LNCaP clone FGC (cell line): ENCODE results near the gene MICAL2.

Experiments
- DNase-seq: peaks from one replicate; pipeline ENCODE4 v3.0.0-alpha.2; 2011; ENCODE audit warnings: low read depth
- H3K4me3 ChIP-seq: 2 replicates; pipeline ENCODE4 v1.5.1; 2011; ENCODE audit warnings: mild to moderate bottlenecking, low read depth, low read length, control low read depth
- TF ChIP-seq, protein P1 (sequence below): IDR thresholded peaks from 2 replicates; pipeline ENCODE4 v1.5.1; 2012; ENCODE audit warnings: mild to moderate bottlenecking; ENCODE audit not compliant: control insufficient read depth, insufficient read depth; ENCODE audit errors: extremely low read depth

MICAL2 gene

DNA sequence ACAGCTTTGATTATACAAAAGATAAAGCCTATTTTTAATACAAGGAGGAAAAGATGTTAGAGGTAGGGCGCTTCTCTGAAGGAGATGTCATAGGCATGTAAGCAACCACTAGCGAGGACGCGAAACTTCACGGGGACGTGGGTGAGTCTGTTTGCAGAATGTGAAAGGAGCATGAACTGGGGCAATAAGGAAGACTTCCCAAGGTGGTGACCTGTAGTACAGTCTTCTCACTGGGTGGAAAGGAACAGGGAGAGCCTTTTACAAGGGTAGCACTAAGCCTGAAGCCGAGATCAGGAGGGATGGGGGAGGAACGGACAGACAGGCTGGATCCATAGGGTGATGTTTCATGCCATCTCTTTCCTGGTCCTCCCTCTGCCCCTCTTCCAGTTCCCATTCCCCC, 10.0 kb upstream of the MICAL2 start:
- no peak for DNase-seq
- TF ChIP-seq, protein P1, sequence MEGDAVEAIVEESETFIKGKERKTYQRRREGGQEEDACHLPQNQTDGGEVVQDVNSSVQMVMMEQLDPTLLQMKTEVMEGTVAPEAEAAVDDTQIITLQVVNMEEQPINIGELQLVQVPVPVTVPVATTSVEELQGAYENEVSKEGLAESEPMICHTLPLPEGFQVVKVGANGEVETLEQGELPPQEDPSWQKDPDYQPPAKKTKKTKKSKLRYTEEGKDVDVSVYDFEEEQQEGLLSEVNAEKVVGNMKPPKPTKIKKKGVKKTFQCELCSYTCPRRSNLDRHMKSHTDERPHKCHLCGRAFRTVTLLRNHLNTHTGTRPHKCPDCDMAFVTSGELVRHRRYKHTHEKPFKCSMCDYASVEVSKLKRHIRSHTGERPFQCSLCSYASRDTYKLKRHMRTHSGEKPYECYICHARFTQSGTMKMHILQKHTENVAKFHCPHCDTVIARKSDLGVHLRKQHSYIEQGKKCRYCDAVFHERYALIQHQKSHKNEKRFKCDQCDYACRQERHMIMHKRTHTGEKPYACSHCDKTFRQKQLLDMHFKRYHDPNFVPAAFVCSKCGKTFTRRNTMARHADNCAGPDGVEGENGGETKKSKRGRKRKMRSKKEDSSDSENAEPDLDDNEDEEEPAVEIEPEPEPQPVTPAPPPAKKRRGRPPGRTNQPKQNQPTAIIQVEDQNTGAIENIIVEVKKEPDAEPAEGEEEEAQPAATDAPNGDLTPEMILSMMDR, result no peak
- no peak overlapping the region for H3K4me3 ChIP-seq

DNA sequence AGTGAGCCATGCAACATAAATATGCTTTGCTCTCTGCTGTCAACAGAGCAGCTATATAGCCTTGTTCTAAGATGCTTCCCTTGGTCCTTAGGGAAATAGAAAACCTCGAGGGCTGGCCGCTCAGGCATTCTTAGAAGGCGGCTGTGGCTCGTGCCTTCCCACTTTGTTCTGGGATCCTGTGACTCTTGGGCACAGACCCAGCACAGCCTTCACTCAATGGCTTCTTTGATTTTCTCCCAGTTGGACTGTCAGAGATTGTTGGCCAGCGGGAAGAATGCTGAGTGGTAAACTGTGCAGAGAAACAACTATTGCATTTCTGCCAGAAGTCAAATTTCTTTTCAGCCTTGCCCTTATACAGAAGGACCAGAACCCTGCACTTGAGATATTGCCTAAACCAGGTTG, 9.5 kb upstream of the MICAL2 start:
- TF ChIP-seq, protein P1, result no peak
- no peak overlapping the region for H3K4me3 ChIP-seq
- no peak for DNase-seq

DNA sequence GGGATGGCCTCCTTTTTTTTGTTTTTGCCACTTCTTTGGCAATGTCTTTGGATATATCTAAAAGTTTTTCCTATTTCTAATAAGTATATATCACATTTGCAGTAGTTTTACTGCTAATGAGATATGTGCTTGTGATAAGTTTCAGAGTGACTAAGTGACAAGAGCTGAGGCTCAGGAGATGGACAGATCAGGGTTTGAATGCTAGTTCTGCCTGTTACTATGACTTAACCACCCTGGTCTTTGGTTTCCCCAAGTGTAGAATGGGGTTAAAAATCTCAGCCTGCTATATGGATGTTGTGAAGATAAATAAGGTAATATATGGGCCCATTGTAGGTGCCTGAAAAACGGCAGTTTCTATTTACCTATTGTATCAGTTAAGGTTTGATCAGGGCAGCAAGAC, 9.1 kb upstream of the MICAL2 start:
- TF ChIP-seq, protein P1, result no peak
- DNase-seq, result no peak
- no peak overlapping the region for H3K4me3 ChIP-seq

DNA sequence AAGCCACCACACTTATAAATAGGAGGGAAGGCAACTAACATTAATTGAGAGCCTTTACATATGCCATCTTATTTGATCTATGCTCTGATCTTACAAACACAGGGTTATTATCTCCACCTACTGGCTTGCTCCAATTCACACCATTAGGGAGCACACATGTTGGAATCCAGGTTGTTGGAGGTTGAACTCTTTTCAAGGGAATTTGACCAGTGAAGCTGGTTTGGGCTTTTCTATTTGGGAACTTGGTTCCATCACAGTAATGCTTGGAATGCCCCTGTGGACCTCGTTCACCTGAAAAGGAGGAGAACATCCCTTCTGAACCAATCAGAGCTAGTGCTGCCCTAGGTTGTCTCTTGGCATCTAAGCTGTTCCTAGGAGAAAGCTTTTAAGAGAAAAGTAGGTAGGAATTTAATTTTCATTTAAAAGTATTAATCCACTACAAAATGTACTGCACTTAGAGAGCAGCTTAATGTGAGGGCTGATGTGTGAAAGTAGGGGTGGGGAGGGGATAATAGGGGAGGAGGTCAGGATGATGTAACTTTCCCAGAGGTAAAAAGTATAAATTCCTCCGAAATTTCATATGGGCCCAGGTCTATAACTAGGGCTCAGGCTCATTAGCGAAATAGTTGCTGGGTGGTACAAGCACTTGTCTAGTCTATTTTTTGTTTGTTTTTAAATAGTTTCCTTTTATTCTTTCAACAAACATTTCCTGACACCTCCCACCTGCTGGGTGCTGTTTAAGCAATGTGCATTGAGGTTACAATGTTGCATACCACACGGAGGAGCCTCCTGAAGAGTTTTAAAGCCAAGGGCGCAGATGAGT, 7.6 kb upstream of the MICAL2 start:
- no peak for DNase-seq
- TF ChIP-seq, protein P1, result peak; percentile 32
- no peak overlapping the region for H3K4me3 ChIP-seq

DNA sequence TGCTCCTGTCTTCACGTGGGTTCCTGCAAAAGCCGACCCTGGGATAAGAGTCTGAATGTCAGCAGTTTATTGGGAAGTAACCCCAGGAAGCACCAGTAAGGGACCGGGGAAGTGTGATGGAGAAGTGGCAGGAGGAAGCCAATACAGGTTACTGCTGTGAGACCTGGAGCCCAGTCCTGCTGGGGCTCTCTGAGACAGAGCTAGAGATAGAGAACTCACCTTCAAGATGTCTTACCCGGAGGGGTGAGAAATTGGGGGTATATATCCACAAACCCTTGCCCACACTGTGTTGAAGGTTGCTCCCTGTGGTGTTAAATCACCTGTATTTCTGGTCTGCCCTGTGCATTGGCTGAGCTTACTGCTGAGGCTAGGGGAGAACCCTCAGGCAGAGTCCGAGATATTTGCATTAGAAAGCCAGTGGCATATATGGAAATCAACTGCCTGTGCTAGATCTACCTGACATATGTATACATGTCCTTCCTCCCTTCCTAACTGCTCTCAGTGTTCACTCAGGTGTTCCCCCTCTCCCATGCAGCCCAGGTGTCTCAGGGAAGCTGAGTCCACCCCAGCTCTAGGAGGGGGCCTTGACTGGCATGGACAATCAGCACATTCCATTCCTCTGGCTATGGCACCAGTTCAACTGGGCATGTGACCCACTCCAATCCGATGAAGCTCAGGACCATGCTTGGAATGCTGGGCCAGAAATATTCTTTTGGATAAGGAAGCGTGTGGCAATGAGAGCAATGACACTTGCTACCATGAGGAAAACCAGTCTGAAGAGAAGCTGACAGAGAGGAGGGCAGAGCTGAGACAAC, 6.8 kb upstream of the MICAL2 start:
- TF ChIP-seq, protein P1, result no peak
- DNase-seq, result no peak
- no peak overlapping the region for H3K4me3 ChIP-seq

DNA sequence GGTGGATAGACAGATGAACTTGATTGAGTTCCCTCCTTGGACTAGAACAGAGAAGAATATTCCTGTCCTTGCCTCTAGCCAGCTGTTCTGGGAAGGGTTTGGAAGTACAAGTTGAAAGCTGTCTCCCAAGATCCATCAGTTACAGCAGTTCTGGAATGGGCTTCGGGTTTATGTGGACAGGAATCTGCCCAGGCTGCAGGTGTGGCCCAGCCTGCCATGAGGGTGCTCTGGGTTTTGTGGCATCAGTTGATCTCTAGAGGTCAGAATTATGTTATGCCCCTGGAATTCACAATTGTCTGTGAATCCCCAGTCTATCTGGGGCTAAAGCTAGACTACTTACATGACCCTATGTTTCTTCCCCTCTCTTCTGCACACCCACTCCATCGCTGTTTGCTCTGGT, 4.9 kb upstream of the MICAL2 start:
- no peak overlapping the region for H3K4me3 ChIP-seq
- no peak for DNase-seq
- TF ChIP-seq, protein P1, result no peak
